GM18508 (cell line): Measurements from ENCODE around the gene EZH2.

Experiments
- ATAC-seq: cut with Tn5 transposase; IDR thresholded peaks from one replicate; pipeline ENCODE4 v1.9.1; 2021; ENCODE audit warnings: moderate number of reproducible peaks; ENCODE audit not compliant: insufficient read depth, unreplicated experiment

The EZH2 gene

GRCh38 chr7:148862481-148862880 is 21.6 kb downstream of the EZH2 start:
- no peak for ATAC-seq

GRCh38 chr7:148858489-148858888 is 25.6 kb downstream of the EZH2 start:
- no peak for ATAC-seq

- peak; percentile 49 for ATAC-seq
Observed at GRCh38 chr7:148856891-148857290, 27.2 kb downstream of the EZH2 start.

GRCh38 chr7:148856578-148856881 is 27.6 kb downstream of the EZH2 start:
- ATAC-seq, result no peak

GRCh38 chr7:148854983-148855382 is 29.1 kb downstream of the EZH2 start:
- no peak for ATAC-seq

GRCh38 chr7:148852272-148852671 is 31.8 kb downstream of the EZH2 start:
- ATAC-seq, result no peak

- ATAC-seq, result no peak
Observed at GRCh38 chr7:148850564-148850963, 33.5 kb downstream of the EZH2 start.

GRCh38 chr7:148849393-148850098 is 34.5 kb downstream of the EZH2 start:
- ATAC-seq, result no peak

GRCh38 chr7:148847815-148848734 is 36.0 kb downstream of the EZH2 start:
- no peak for ATAC-seq

GRCh38 chr7:148838905-148839304 is 45.2 kb downstream of the EZH2 start:
- no peak for ATAC-seq

- no peak for ATAC-seq
Observed at GRCh38 chr7:148835854-148836253, 48.2 kb downstream of the EZH2 start.

GRCh38 chr7:148834605-148835004 is 49.5 kb downstream of the EZH2 start:
- ATAC-seq, result no peak

GRCh38 chr7:148831782-148832181 is 52.3 kb downstream of the EZH2 start:
- ATAC-seq, result no peak

- no peak for ATAC-seq
Observed at GRCh38 chr7:148830897-148831692, 53.0 kb downstream of the EZH2 start.

GRCh38 chr7:148828965-148829364 is 55.1 kb downstream of the EZH2 start:
- no peak for ATAC-seq

GRCh38 chr7:148825338-148825737 is 58.8 kb downstream of the EZH2 start:
- ATAC-seq, result no peak

- ATAC-seq, result no peak
Observed at GRCh38 chr7:148824864-148825263, 59.2 kb downstream of the EZH2 start.

- ATAC-seq, result no peak
Observed at GRCh38 chr7:148821422-148821821, 62.7 kb downstream of the EZH2 start.

GRCh38 chr7:148819697-148820360 is 64.3 kb downstream of the EZH2 start:
- ATAC-seq, result no peak

GRCh38 chr7:148815612-148816011 is 68.5 kb downstream of the EZH2 start:
- ATAC-seq, result no peak
